Measurements from ENCODE around the gene NFX1.

NFX1 gene

GRCh38 chr9:33419708-33420303 lies 129.5 kb downstream of the NFX1 start:
- H3K9me3 Mint-ChIP-seq: no peaks in the 10 kb centered on the region
- H3K36me3 Mint-ChIP-seq (ENCODE audit: insufficient read depth): peaks cover 11% of the 10 kb centered on the region
- ATAC-seq (replicated peaks) (no peak), DNase-seq (no peak)
- peak overlapping the region in 1 of 2 donors; percentile 23 for H3K27ac Mint-ChIP-seq
- no peaks in the 10 kb centered on the region for H3K27me3 Mint-ChIP-seq
- peaks cover 32 to 54% of the 10 kb centered on the region in 2 donors for H3K4me1 Mint-ChIP-seq (ENCODE audit: low read depth in 2 of 2)
- H3K4me3 Mint-ChIP-seq: no peak overlapping the region

All from effector memory CD8-positive, alpha-beta T cell (primary cell).